ENCODE results near the gene CFAP410.
"Not testable (repeated sequence)": the region's sequence is repeated elsewhere in the genome, so short reads cannot be mapped to it uniquely, and the experiment has no call there.

Gene CFAP410

DNA sequence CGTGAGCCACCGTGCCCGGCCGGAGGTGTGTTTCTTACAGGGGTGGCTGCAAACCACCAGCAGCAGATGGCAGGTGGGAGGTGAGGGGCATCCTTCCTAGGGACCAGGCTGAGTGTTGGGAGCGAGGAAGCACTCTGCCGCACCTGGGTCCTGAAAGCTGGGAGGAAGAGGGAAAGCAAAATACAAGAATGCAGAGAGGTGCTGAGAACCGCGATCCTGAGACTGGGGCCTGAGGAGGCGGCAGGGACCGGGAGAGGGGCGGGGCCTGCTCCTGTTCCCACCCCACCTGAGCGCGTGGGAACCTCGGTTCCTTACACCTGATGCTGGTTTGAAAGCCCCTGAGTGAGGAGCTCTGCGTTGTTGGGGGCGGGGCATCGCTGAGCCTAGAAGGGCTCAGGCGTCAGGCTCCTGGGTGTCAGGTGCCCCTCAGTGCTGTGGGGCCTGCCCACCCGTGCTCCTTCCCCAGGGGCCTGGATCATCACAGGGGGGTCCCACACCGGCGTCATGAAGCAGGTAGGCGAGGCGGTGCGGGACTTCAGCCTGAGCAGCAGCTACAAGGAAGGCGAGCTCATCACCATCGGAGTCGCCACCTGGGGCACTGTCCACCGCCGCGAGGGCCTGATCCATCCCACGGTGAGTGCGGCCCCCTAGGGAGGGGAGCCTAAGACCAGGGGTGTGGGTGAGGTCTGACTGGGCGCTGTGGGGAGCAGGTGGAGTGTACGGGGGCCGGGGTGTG lies 29.7 kb upstream of the CFAP410 start:
- no peak for DNase-seq

DNA sequence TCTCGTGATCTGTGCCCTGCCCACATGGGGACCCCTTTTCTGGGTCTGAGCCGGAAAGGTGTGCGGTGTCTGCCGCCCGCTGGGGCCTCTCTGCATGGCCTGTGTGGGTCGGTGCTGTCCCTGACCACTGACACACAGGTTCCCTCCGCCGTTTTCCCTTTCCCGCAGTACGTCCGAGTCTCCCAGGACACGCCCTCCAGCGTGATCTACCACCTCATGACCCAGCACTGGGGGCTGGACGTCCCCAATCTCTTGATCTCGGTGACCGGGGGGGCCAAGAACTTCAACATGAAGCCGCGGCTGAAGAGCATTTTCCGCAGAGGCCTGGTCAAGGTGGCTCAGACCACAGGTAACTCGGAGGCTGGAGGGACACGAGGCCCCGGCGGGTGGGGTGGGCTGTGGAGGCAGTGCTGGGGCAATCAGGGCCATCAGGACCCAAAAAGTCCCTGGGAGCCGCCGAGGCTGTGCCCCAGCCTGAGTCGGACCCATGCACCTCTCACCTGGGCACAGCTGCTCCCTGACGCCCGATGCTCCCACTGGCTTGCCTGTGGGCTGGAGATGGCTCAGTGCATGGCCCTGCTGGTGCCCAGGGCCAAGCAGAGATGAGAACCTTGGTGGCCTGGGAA lies 27.5 kb upstream of the CFAP410 start:
- DNase-seq = no peak

DNA sequence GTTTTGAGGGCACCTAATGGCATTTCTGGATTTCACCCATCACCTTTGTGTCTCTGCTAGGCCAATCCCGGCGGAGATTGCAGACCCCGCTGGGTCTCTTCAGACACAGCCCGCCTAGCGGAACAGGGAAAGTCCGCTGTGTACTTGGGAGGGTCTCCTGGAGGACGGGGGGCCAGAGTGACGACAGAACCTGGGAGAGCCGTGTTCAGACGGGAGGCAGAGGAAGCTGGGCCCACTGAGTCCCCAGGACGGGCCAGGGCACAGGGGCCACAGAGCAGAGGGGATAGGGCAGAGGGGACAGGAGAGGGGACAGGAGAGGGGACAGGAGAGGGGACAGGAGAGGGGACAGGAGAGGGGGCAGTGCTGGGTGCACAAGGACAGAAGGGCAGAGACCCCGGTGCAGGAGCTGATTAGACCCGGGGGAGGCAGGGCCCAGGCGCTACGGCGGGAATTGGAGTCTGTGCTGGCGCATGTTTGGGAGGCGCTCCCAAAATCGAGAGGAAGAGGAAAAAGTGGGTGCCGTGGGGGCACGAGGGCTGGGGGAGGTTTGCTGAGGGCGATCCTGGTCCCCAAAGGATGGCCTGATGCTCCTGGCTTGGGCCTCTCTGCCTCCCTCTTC lies 26.9 kb upstream of the CFAP410 start:
- DNase-seq = no peak

DNA sequence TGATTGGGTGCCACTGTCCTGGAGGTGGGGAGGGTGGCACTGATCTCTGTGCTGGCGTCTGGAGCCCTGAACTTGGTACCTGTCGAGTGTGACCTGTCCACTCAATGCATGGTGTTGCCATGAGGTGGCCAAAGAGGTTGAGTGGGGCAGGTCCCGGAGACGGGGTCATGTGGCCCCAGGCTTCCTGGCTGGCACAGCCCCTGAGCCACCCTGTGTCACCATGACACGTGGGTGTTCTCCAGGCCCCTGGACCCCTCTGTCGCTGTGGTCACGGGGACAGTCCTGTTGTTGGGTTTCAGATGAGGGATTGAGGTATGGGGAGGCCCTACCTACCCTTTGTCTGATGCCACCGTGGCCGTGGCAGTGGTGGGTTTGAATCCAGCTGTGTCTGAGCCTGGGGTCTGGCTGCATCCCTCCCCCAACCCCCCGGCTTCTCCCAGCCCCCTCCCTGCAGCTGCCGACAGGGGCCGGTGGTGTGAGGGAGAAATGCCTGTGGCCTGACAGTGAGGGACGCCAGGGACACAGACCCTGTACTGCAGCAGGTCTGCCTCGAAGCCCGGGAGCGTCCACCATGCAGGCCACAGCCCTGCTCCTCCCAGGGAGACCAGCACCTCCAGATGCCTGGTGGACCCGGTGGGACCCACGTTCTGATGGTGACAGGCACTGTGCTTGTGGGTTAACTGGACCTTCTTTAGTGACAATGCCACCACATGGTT lies 26.2 kb upstream of the CFAP410 start:
- DNase-seq = no peak

DNA sequence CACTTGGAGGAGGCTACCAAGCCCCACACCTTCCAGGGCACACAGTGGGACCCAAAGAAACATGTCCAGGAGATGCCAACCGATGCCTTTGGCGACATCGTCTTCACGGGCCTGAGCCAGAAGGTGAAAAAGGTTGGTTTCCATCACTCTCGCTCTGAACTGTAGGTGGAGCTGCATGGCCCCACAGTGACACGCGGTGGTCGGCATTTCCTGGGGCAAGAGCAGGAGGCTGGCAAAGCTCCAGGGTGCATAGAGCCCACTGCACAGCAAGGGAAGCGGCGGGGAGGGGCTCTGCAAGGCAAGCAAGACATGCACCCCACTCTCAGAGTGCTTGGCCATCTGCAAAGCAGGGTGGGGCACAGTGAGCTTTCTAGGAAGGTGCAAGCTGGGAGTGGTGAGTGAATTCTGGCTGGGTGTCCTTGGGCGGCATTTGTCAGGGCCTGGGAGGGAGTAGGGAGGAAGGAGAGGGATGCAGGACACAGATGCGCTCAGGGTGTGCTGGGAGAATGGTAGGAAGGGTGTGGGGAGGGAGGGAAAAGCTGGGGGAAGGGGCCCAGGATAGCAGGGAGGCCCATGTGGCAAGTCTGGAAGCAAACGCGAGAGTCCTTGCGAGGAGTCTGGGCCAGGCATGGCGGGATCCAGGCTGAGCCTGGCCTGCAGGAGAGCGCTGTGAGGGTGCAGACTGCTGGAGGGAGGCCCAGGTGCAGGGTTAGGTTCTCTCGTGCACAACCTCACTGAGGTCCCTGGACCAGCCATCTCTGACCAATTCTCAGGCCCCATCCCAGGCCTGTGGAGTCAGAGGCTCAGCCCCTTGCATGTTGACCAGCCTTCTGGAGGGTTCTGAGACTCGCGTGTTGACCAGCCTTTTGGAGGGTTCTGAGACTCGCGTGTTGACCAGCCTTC lies 25.2 kb upstream of the CFAP410 start:
- no peak for DNase-seq

DNA sequence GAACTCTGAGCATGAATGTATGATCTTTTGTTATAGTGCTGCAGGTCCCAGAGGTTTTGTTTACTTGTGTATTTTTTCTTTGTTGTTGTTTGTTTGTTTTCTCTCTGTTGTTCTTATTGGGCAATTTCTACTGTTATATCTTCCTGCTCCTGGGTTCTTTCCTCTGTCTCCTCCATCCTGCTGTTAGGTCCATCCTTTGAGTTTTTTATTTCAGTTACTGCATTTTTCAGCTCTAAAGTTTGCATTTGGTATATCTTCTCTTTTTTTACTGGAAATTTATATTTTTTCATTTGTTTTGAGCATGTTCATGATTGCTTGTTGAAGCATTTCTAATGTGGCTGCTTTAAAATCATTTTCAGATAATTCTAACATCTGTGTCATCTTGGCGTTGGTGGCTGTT lies 24.1 kb upstream of the CFAP410 start:
- no peak for DNase-seq

DNA sequence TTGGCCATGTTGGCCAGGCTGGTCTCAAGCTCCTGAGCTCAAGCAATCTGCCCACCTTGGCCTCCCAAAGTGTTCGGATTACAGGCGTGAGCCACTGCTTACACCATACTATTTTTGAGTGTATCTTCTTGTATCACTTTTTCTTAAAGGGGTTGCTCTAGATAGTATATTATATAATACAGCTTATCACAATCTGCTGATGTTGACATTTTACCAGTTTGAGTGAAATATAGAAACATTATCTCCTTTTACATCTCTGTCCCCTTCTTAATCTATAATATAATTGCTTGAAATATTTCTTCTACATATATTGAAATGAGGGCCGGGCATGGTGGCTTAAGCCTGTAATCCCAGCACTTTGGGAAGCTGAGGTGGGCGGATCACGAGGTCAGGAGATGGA lies 22.7 kb upstream of the CFAP410 start:
- not testable (repeated sequence) for DNase-seq

DNA sequence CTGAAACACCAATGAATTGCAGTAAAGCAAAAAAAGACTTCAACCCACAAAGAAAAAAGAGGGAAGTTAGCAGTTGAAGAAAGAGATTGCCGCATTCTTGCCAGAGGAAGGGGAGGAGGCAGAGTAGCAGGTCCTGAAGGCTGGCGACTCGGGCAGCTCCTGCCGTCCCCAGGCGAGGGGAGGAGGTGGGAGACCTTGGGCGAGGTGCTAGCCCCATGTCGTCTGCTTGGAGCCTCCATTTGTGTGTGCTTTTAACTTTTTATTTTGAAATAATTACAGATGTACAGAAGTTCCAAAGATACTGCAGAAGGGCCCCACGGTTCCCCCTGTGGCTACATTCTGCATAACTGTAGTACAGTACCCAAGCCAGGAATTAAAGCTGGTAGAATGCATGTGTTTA lies 21.0 kb upstream of the CFAP410 start:
- DNase-seq = no peak

DNA sequence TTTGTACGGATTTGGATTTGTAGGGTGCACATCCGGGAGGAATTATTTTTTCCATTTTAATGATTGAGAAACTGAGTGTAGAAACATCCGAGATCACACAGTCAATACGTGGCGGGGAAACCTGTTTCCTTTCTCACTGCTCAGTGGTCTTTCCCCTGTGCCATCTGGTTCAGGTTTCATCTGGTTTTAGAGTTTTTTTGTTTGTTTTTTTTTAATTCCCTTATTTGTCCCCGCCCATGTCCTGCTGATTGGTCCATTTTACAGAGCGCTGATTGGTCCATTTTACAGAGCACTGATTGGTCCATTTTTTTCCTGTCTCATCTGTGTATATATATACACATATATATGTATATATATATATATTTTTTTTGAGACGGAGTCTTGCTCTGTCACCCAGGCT lies 20.2 kb upstream of the CFAP410 start:
- DNase-seq = no peak

DNA sequence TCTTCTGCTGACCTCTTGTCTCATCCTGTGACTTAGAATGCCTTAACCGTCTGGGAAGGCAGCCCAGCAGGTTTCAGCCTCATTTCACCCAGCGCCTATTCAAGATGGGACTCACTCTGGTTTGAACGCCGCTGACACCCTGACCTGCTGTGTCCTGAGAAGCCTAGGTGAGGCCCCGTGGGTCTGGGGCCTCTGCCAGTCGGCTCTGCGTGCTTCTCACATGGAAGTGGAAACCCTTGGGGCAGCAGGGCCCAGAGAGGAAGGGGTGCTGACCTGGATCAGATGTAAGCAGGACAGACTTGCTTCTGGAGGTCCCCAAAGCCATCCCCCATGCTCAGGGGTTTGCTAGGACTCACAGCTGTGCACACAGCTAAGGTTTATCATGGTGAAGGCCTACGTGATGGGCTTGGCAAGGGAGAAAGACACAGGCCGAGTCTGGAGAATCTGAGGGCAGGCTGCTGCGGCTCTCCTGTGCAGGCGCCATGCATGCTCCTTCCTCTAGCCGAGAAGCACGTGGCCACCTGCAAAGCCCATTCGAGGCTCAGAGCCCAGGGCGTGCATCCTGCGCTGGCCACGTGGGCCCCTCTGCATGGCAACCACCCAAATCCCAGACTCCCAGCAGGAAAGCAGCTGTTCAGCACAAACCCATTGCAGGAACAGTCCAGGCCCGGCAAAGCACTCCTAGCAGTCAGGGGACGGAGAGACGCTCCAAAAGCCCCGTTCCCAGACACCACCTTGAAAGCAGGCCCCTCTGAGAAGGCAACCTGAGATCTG lies 18.1 kb upstream of the CFAP410 start:
- DNase-seq = no peak

DNA sequence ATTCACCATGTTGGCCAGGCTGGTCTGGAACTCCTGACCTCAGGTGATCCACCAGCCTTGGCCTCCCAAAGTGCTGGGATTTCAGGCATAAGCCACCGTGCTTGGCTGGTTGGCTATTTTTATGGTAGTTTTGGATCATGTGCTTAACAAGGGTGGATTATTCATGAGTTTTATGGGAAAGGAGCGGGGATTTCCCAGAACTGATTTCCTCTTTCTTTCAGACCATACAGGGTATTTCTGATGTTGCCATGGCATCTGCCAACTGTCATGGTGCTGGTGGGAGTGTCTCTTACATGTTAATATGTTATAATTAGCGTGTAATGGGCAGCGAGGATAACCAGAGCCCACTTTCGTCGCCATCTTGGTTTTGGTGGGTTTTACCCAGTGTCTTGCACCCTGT lies 17.4 kb upstream of the CFAP410 start:
- DNase-seq = peak; percentile 28 to 30

DNA sequence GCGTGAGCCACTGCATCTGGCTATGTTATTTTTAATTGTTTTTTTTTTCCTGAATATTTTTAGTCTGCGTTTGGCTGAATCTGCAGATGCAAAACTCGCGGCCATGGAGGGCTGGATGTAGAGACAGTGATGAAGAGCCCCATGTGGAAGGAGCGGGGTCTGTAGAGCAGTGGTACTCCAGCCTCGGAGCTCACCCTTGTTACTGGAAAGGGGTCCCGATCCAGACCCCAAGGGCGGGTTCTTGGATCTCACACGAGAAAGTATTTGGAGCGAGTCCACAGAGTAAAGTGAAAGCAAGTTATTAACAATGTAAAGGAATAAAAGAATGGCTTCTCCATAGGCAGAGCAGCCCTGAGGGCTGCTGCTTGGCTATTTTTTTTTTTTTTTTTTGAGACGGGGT lies 17.0 kb upstream of the CFAP410 start:
- no peak for DNase-seq

DNA sequence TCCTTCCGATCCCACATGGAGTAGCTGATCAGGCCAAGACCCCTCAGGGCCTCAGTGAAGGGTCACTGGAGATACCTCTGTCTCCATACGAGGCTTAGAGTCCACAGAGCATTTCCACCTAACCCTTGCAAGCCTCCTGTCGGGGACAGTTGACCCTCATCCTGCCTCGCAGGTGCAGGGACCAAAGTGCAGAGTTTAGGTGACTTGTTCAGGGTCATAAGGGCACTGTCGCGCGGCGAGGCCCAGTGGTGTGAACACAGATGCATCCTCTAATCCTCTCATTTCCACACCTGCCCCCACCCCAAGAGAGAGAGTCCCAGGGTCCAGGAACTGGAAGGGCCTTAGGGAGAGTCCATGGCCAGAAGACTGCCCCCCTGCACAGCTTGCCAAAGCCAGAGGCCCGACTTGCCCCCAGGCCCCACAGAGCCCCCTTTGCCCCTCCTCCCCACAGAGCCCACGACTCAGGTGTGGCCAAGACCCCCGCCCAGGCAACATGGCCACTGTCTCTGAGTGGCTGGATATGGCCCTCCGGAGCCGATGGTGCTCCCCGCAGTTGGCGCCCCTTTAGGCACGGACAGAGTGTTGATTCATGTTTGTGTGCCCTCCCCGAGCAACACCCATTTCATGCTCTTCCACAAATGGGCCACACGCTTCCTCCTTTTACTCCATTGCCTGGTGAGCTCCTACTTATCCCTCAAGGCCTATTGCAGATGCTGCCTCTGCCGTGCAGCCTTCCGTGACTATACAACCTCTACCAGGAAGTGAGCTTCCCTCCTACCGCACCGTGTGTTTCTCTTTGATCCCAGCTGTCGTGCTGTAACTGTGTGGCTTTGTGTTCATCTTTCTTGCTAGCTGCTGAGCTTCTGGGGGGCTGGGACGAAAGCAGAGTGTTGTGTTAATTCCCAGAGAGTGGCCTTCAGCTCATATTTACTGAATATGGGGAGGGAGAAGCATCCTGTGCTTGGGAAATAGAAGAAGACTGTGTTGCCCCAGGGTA lies 15.9 kb upstream of the CFAP410 start:
- no peak for DNase-seq

DNA sequence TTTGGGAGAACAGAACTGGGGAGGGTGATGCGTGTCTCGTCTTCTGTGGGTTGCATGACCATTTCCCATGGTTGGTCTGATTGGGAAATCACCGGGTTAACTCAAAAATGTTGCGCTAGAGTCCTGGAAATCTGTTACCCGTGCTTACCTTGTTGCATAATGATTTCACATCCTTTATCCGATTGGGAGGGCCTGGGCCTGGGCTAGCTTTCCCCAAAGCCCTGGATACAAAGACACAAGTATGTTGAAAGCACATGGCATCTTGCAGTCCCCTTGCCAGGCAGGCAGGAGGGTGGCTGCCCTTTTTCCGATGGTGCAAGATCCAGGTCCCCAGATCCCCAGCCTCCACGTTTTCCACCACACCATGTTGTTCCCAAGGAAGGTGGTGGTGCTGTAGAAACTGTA lies 14.8 kb upstream of the CFAP410 start:
- DNase-seq = peak in 1 of 2 donors; percentile 22

DNA sequence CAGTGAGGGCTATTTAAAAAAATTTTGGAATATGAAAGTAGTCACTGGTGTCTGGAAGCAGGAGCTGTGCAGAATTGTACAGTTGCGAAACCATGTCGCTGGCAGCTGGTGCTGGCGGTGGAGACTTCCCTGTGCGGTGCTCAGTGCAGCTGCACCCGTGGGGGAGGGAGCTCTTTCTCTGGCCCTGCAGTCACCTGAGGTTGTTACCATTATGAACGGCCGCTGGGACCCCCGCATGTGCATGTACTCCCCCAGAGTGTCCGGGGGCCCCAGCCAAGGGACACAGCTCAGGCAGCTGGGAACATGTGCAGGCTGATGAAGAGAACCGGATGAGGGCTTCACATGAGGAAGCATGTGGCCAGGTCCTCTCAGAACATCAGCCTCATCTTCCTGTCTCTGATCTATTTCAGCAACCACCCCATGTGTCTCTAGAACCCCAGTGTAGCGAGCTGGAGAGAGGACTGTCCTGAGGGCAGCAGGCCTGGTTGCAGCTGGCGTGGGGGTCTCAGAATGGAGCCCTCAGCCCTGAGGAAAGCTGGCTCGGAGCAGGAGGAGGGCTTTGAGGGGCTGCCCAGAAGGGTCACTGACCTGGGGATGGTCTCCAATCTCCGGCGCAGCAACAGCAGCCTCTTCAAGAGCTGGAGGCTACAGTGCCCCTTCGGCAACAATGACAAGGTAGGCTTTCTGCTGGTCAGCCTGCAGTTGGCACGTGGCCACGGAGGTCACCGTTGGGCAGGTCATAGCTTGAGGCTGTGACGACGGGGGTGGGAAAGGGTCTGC lies 14.2 kb upstream of the CFAP410 start, which contains the start of gene TRPM2:
Gene TRPM2 (plus strand): TSS at position 431 of the 780 bp plus-strand sequence. CDS start 80 bp downstream, at position 511.
- peak; percentile 24 to 38 for DNase-seq

DNA sequence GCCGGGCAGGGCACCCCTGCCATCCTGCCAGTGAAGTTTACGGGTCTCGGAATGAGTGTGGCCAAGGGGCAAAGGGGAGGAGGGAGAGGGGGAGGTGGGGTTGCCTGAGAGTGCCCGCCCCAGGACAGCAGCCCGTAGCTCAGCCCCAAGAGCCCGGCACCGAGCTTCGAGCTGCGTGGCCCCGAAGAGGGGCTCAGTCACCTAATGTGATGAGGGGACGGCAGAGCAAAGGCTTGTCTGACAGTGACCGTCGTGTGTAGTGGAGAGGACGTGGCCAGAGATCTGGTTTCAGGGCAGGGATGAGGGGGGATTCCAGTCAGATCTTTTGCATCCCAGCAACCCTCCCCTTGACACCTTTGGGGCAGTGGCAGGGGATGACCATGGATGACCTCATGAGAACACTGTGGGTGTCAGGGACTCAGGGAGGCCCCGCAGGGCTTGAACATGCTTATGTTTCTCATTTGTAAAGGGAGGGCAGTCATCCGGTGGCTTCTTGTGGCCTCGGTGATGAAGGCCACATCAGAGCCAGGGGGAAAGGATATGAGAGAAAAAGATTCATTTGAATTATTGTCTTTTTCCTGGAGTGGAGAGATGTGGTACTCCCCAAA lies 13.2 kb upstream of the CFAP410 start:
- DNase-seq = no peak

DNA sequence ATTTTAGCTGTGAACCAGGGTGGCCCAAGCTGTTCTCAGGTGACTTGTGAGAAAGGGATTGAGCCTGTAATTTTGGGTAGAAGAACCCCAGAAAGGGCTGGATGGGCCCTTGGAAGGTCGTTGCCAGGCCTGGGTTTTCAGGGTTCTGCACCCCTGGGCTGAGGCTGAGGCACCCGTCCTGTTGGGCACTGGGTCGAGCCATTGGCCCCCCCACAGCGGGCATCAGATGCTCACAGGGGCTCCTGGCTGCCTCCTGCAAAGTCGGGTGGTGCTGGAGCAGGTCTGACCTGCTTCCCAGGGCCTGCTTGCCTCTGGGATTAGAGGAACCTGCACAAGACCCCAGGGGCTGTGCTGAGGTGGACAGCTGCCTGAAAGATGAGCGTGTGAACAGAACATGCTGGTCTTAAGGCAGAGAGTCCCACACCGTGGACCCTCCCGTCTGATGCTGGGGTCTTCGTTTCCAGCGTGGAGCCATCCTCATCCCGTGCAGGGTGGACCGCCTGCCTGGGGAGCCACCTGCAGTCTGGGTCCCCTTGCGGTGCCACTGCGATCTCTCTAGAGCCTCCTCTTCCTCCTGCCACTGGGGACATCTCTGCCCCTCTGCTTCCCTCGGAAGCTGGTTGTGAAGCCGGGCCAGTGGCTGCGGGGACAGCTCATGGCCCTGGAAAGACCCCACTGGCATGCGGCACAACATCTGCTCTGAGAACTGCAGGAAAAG lies 12.5 kb upstream of the CFAP410 start:
- DNase-seq = no peak

DNA sequence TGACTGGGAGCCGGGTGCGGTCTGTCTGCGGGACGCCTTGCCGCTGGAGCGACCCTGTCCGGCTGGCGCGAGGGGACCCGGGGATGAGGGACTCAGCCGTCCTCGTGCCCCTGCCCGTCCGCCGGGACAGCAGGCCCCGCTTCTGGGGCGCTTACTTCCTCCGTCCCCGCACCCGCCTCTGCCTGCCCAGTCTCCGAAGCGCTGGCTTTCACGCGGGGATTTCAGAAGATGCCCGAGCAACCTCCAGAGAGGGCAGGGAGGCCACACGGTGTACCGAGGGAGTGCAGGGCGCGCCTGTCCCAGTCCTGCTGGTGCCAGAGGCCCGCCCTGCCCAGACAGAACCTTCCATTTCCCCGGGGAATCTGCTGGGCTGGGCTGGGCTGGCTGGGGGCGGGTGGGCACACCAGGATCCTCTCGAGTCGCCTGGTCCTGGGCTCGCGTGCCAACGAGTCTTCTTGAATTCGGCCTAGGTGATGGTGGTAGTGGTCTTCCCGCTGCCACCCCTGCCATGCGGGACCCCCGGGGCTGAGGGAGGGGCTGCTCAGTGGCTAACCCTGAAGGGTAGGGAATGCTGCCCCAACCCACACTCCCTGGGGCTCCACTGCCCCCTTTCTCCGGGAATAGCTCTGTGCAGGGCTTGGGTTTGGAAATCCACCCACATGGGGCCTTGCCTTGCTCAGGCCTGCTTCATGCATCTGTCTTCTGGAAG lies 11.7 kb upstream of the CFAP410 start:
- DNase-seq = no peak
